A549 (cell line): ENCODE data around the gene RBMS3. TPM values are rescaled to one million over a fixed set of nuclear protein-coding genes. Genes with fewer than 3 reads are reported as not detected.

Experiments
- ATAC-seq, 2 experiments: fragments of 200-7000 bp in 1 of 2; fragments of >200 bp in 1 of 2; cut with Nextera tagmentation in 1 of 2; cut with Tn5 transposase in 1 of 2; 3 replicates each; pipeline versions ENCODE4 v1.8.0 to v1.9.1; 2018 to 2020; ENCODE audit warnings: mild to moderate bottlenecking in 1 of 2, moderate library complexity in 1 of 2
- CTCF ChIA-PET: fragments of 300-600 bp; sonication (Branson Sonifier 250); formaldehyde crosslinking; extraction: SDS; loops from one replicate; lab custom pipeline; 2021; ENCODE audit warnings: antibody characterized with exemption, inconsistent platforms; lab: Yijun Ruan, JAX
- POLR2A ChIA-PET: fragments of 350-600 bp; formaldehyde crosslinking; extraction: SDS; loops from one replicate; lab custom pipeline; 2021; ENCODE audit warnings: antibody characterized with exemption, inconsistent platforms; lab: Yijun Ruan, JAX
- DNase-seq, 2 experiments: peaks; one replicate each; pipeline versions ENCODE4 v3.0.0 to v3.0.0-alpha.2; 2011 to 2016; ENCODE audit warnings: low read depth in 1 of 2, low spot score in 1 of 2
- FAIRE-seq: peaks from 2 replicates; lab custom pipeline; 2011; peaks lifted over from hg19 to GRCh38; lab: Jason Lieb, UNC
- H3K27ac ChIP-seq, 2 experiments: fragments of >200 bp; sonication (Bioruptor Twin); formaldehyde crosslinking; 3 replicates each; pipeline ENCODE4 v1.5.1; 2016 to 2017
- H3K4me1 ChIP-seq: fragments of >200 bp; sonication (Bioruptor Twin); formaldehyde crosslinking; 3 replicates; pipeline ENCODE4 v1.6.1; 2016
- H3K4me2 ChIP-seq: fragments of >200 bp; sonication (Bioruptor Twin); formaldehyde crosslinking; 3 replicates; pipeline ENCODE4 v1.6.1; 2016
- H3K4me3 ChIP-seq: fragments of >200 bp; sonication (Bioruptor Twin); formaldehyde crosslinking; 3 replicates; pipeline ENCODE4 v1.5.1; 2016
- H3K9me3 ChIP-seq: fragments of >200 bp; sonication (Bioruptor Twin); formaldehyde crosslinking; 3 replicates; pipeline ENCODE4 v1.6.1; 2016
- BHLHE40 ChIP-seq: IDR thresholded peaks from 2 replicates; pipeline ENCODE4 v1.6.1; 2012; ENCODE audit warnings: low read depth, low read length, inconsistent platforms
- CEBPB ChIP-seq, 2 experiments: fragments of >200 bp in 1 of 2; sonication (Bioruptor Twin) in 1 of 2; formaldehyde crosslinking in 1 of 2; IDR thresholded peaks; 2 replicates each; pipeline ENCODE4 v1.6.1; 2012 to 2016
- CHD2 ChIP-seq: fragments of 150-350 bp; IDR thresholded peaks from 2 replicates; pipeline ENCODE4 v1.6.1; 2014; ENCODE audit warnings: low read length; ENCODE audit not compliant: partially characterized antibody
- EHMT2 ChIP-seq: fragments of 200-600 bp; sonication (generic); IDR thresholded peaks from 2 replicates; pipeline ENCODE4 v1.6.1; 2016; ENCODE audit warnings: antibody characterized with exemption, low read depth, mild to moderate bottlenecking, moderate library complexity
- EP300 ChIP-seq, 2 experiments: fragments of >200 bp; sonication (Bioruptor Twin); formaldehyde crosslinking; IDR thresholded peaks; 2 replicates in 1 of 2; 3 replicates in 1 of 2; pipeline ENCODE4 v1.6.1; 2016 to 2017
- ESRRA ChIP-seq: fragments of 150-350 bp; IDR thresholded peaks from 2 replicates; pipeline ENCODE4 v1.6.1; 2014; ENCODE audit warnings: mild to moderate bottlenecking, low read length, borderline replicate concordance
- FOXS1 ChIP-seq: fragments of 250-450 bp; sonication (Bioruptor Pico); IDR thresholded peaks from 2 replicates; pipeline ENCODE4 v1.5.0; 2020; ENCODE audit warnings: mild to moderate bottlenecking, moderate library complexity
- GATA3 ChIP-seq: IDR thresholded peaks from 2 replicates; pipeline ENCODE4 v1.6.1; 2012; ENCODE audit warnings: borderline replicate concordance
- HDAC2 ChIP-seq: fragments of 200-600 bp; sonication (generic); IDR thresholded peaks from 2 replicates; pipeline ENCODE4 v1.6.1; 2016
- HEYL ChIP-seq: fragments of 250-450 bp; sonication (Bioruptor Pico); IDR thresholded peaks from 2 replicates; pipeline ENCODE4 v1.8.0; 2021; ENCODE audit warnings: mild to moderate bottlenecking, moderate library complexity
- HOXA7 ChIP-seq: fragments of 250-450 bp; sonication (Bioruptor Pico); IDR thresholded peaks from 2 replicates; pipeline ENCODE4 v1.5.0; 2020; ENCODE audit warnings: mild to moderate bottlenecking, moderate library complexity
- KDM1A ChIP-seq: fragments of 200-600 bp; sonication (generic); IDR thresholded peaks from 2 replicates; pipeline ENCODE4 v1.6.1; 2016; ENCODE audit warnings: low read depth, mild to moderate bottlenecking
- KDM5A ChIP-seq: fragments of 200-600 bp; sonication (generic); IDR thresholded peaks from 2 replicates; pipeline ENCODE4 v1.6.1; 2016; ENCODE audit warnings: antibody characterized with exemption, mild to moderate bottlenecking
- MAFK ChIP-seq: fragments of 450-650 bp; IDR thresholded peaks from 2 replicates; pipeline ENCODE4 v1.6.1; 2014; ENCODE audit not compliant: partially characterized antibody
- MAZ ChIP-seq: fragments of 150-350 bp; IDR thresholded peaks from 2 replicates; pipeline ENCODE4 v1.6.1; 2014; ENCODE audit warnings: antibody characterized with exemption, low read depth, low read length, borderline replicate concordance
- NR3C1 ChIP-seq: fragments of >200 bp; sonication (Bioruptor Twin); formaldehyde crosslinking; IDR thresholded peaks from 3 replicates; pipeline ENCODE4 v1.6.1; 2017
- PHF8 ChIP-seq: fragments of 200-600 bp; sonication (generic); IDR thresholded peaks from 2 replicates; pipeline ENCODE4 v1.6.1; 2016; ENCODE audit warnings: low read depth, mild to moderate bottlenecking, antibody characterized with exemption, moderate library complexity, borderline replicate concordance
- POLR2A ChIP-seq: IDR thresholded peaks from 2 replicates; pipeline ENCODE4 v1.6.1; 2012; ENCODE audit warnings: mild to moderate bottlenecking, low read length
- RAD21 ChIP-seq, 2 experiments: fragments of >200 bp in 1 of 2; sonication (Bioruptor Twin) in 1 of 2; formaldehyde crosslinking in 1 of 2; IDR thresholded peaks in 1 of 2; conservative IDR thresholded peaks in 1 of 2; 2 replicates in 1 of 2; 3 replicates in 1 of 2; pipeline ENCODE4 v1.6.1; 2012 to 2018; ENCODE audit warnings: inconsistent platforms in 1 of 2
- RARB ChIP-seq: fragments of 250-450 bp; sonication (Bioruptor Pico); IDR thresholded peaks from 2 replicates; pipeline ENCODE4 v1.8.0; 2021; ENCODE audit warnings: mild to moderate bottlenecking, moderate library complexity
- RCOR1 ChIP-seq: fragments of 150-350 bp; IDR thresholded peaks from 2 replicates; pipeline ENCODE4 v1.6.1; 2014; ENCODE audit warnings: antibody characterized with exemption, low read length, low read depth
- RFX5 ChIP-seq: fragments of 450-650 bp; IDR thresholded peaks from 2 replicates; pipeline ENCODE4 v1.7.1; 2014; ENCODE audit warnings: antibody characterized with exemption, mild to moderate bottlenecking, moderate library complexity
- RNF2 ChIP-seq: fragments of 200-600 bp; sonication (generic); IDR thresholded peaks from 2 replicates; pipeline ENCODE4 v1.6.1; 2016; ENCODE audit warnings: low read depth, mild to moderate bottlenecking, antibody characterized with exemption, moderate library complexity, borderline replicate concordance
- SREBF2 ChIP-seq: fragments of 450-650 bp; IDR thresholded peaks from 2 replicates; pipeline ENCODE4 v1.6.1; 2014; ENCODE audit warnings: mild to moderate bottlenecking, moderate library complexity
- TFCP2L1 ChIP-seq: fragments of 250-450 bp; sonication (Bioruptor Pico); IDR thresholded peaks from 2 replicates; pipeline ENCODE4 v1.5.0; 2021; ENCODE audit warnings: mild to moderate bottlenecking
- ZC3H11A ChIP-seq: fragments of 450-650 bp; IDR thresholded peaks from 2 replicates; pipeline ENCODE4 v1.6.1; 2014; ENCODE audit warnings: antibody characterized with exemption, mild to moderate bottlenecking
- ZFP36 ChIP-seq: fragments of 450-650 bp; IDR thresholded peaks from 2 replicates; pipeline ENCODE4 v1.6.1; 2014; ENCODE audit warnings: borderline replicate concordance; ENCODE audit not compliant: partially characterized antibody
- ZNF302 ChIP-seq: fragments of 250-450 bp; sonication (Bioruptor Pico); IDR thresholded peaks from 2 replicates; pipeline ENCODE4 v1.9.0; 2021; ENCODE audit warnings: inconsistent platforms, mild to moderate bottlenecking, moderate library complexity
- whole genome bisulfite sequencing: methylation state at CpG from one replicate; pipeline ENCODE4 v1.1.6; 2017; ENCODE audit errors: missing lambda C conversion rate; 5-methylcytosine and 5-hydroxymethylcytosine counted together
- polyA plus RNA-seq, 4 experiments: library from polyadenylated mRNA; depleted of rRNA in 3 of 4; stranded (reverse); fragments of >200 nt; fragmentation: RNase III in 1 of 4; extraction: RNeasy Plus Mini Kit Qiagen cat#74134 plus additional on column Dnase treatment in 1 of 4; gene quantifications; 2 replicates in 3 of 4; 3 replicates in 1 of 4; pipeline ENCODE4 v1.2.3, GENCODE V29; 2011 to 2017
- TF ChIP-seq, protein P1 (sequence below): IDR thresholded peaks from 2 replicates; pipeline ENCODE4 v1.6.1; 2012
- TF ChIP-seq, protein P2 (sequence below): fragments of 250-450 bp; sonication (Bioruptor Pico); IDR thresholded peaks from 2 replicates; pipeline ENCODE4 v1.5.0; 2021; ENCODE audit warnings: mild to moderate bottlenecking, moderate library complexity, borderline replicate concordance
- TF ChIP-seq, protein P3 (sequence below): fragments of >200 bp; sonication (Bioruptor Twin); formaldehyde crosslinking; IDR thresholded peaks from 2 replicates; pipeline ENCODE4 v1.6.1; 2016
- TF ChIP-seq, protein P4 (sequence below): fragments of 250-450 bp; sonication (Bioruptor Pico); IDR thresholded peaks from 2 replicates; pipeline ENCODE4 v1.5.0; 2020; ENCODE audit warnings: low read depth, mild to moderate bottlenecking, moderate library complexity
- TF ChIP-seq, protein P5 (sequence below): fragments of >200 bp; sonication (Bioruptor Twin); formaldehyde crosslinking; IDR thresholded peaks from 3 replicates; pipeline ENCODE4 v1.6.1; 2016

RBMS3 gene
- polyA plus RNA-seq, 2 of the 4 experiments (the other 2 are of a cell fraction): 0.92 to 4.1 TPM

DNA sequence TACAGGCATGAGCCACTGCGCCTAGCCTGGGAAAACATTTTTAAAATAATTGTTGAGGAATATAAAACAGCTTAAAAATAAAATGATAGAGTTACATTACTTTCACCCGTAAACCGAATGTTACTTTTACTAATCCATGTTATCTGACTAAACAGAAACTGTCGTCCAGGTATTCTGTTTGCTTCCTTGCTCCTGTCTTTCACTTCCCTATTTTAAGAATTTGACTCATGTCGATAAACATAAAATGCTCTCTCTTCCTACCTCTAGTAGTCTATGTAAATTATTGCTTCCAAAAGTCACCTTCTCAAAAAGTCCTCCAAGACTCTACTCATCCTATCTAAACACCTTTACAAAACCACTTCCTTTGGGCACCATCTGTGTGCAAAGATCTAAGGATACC, 216.4 kb downstream of the RBMS3 start:
- FAIRE-seq: no peak
- TF ChIP-seq, protein P1, sequence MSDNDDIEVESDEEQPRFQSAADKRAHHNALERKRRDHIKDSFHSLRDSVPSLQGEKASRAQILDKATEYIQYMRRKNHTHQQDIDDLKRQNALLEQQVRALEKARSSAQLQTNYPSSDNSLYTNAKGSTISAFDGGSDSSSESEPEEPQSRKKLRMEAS: no peak
- TF ChIP-seq CHD2 (no peak), HDAC2 (no peak), FOXS1 (CRISPR knock-in tag) (no peak), GATA3 (no peak), CEBPB (IDR thresholded peaks at IDR 0.05) (no peak), EHMT2 (no peak), RCOR1 (no peak), KDM5A (no peak), ZC3H11A (no peak)
- TF ChIP-seq, all 56 proteins: peak for 0
- Histone ChIP-seq H3K9me3 (no peaks in the 10 kb centered on the region), H3K4me2 (no peak overlapping the region), H3K4me3 (no peak overlapping the region), H3K27ac (no peak overlapping the region), H3K4me1 (no peaks in the 10 kb centered on the region)
- DNase-seq (no peak), ATAC-seq (no peak)
- ChIA-PET CTCF (no interaction called here), POLR2A (no interaction called here)
- 93% methylated on average over 5 of the region's 5 CpGs for WGBS

DNA sequence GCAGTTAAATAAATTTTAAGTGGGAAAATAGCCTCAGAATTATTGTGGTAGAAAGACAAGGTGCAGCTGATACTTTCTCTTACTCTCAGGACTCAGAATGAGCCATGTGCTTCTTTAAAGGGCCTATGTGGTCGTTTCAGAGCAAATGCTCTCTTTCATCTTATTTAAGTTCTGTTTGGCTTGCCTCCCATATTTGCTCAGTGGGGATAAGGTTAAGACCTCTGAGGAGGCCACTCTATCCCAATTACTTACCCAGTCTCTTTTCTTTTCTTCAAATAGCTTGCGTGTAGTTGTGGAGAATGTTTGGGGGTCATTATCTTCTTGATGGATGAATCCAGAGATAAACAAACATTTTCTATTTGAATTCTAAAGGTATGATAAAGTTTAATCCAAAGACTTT, 221.9 kb downstream of the RBMS3 start:
- TF ChIP-seq, protein P2, sequence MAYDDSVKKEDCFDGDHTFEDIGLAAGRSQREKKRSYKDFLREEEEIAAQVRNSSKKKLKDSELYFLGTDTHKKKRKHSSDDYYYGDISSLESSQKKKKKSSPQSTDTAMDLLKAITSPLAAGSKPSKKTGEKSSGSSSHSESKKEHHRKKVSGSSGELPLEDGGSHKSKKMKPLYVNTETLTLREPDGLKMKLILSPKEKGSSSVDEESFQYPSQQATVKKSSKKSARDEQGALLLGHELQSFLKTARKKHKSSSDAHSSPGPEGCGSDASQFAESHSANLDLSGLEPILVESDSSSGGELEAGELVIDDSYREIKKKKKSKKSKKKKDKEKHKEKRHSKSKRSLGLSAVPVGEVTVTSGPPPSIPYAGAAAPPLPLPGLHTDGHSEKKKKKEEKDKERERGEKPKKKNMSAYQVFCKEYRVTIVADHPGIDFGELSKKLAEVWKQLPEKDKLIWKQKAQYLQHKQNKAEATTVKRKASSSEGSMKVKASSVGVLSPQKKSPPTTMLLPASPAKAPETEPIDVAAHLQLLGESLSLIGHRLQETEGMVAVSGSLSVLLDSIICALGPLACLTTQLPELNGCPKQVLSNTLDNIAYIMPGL (CRISPR knock-in tag): no peak
- TF ChIP-seq TFCP2L1 (CRISPR knock-in tag) (no peak), CEBPB (IDR thresholded peaks at IDR 0.05) (no peak), HOXA7 (no peak), RNF2 (no peak), EP300 (IDR thresholded peaks at IDR 0.05) (no peak), RAD21 (conservative IDR thresholded peaks at IDR 0.05 in 1 of 2, IDR thresholded peaks at IDR 0.05 in 1 of 2) (no peak), ESRRA (no peak), RARB (CRISPR knock-in tag) (no peak), CHD2 (no peak), ZFP36 (no peak), NR3C1 (no peak)
- TF ChIP-seq, protein P3, sequence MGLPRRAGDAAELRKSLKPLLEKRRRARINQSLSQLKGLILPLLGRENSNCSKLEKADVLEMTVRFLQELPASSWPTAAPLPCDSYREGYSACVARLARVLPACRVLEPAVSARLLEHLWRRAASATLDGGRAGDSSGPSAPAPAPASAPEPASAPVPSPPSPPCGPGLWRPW: no peak
- TF ChIP-seq, all 56 proteins: peak for 0
- no peak overlapping the region for H3K4me2 ChIP-seq
- ATAC-seq (no peak), FAIRE-seq (no peak), DNase-seq (no peak)
- no peaks in the 10 kb centered on the region for H3K4me1 ChIP-seq
- H3K9me3 ChIP-seq: no peaks in the 10 kb centered on the region
- ChIA-PET CTCF (no interaction called here), POLR2A (no interaction called here)
- H3K27ac ChIP-seq: no peak overlapping the region
- no peak overlapping the region for H3K4me3 ChIP-seq
- WGBS: 57% methylated on average over 2 of the region's 2 CpGs

DNA sequence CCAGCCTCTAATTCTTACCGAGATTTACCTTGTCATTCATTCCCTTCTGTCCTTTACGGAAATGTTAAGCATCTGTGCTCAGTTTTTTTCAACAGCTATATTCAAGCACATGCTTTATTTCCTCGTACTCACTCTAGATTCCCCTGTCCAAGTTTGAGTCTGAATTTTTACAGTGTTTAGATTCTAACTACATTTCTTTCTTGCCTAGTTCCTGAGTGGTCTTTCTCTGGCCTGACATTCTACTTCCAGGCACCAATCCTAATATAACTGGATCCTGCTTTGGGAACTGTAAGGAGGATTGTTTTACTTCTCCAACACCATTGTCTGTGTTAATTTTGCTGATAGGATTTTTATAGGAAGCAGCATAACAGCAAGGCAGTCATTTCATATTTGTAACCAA, 222.4 kb downstream of the RBMS3 start:
- DNase-seq (no peak), FAIRE-seq (no peak), ATAC-seq (no peak)
- no peak overlapping the region for H3K4me3 ChIP-seq
- H3K4me2 ChIP-seq: no peak overlapping the region
- no peaks in the 10 kb centered on the region for H3K4me1 ChIP-seq
- POLR2A ChIA-PET: no interaction called here
- WGBS: 84% methylated on average over 3 of the region's 3 CpGs
- TF ChIP-seq EHMT2: no peak
- TF ChIP-seq, protein P4, sequence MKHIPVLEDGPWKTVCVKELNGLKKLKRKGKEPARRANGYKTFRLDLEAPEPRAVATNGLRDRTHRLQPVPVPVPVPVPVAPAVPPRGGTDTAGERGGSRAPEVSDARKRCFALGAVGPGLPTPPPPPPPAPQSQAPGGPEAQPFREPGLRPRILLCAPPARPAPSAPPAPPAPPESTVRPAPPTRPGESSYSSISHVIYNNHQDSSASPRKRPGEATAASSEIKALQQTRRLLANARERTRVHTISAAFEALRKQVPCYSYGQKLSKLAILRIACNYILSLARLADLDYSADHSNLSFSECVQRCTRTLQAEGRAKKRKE (CRISPR knock-in tag): no peak
- TF ChIP-seq RFX5: no peak
- TF ChIP-seq, protein P1: no peak
- TF ChIP-seq HDAC2: no peak
- no peak for TF ChIP-seq BHLHE40
- TF ChIP-seq RAD21 (conservative IDR thresholded peaks at IDR 0.05 in 1 of 2, IDR thresholded peaks at IDR 0.05 in 1 of 2): no peak
- no peak for TF ChIP-seq HEYL (CRISPR knock-in tag)
- no peak for TF ChIP-seq EP300 (IDR thresholded peaks at IDR 0.05)
- TF ChIP-seq MAZ: no peak
- TF ChIP-seq MAFK: no peak
- TF ChIP-seq FOXS1 (CRISPR knock-in tag): no peak
- no peak for TF ChIP-seq ZNF302
- TF ChIP-seq, protein P5, sequence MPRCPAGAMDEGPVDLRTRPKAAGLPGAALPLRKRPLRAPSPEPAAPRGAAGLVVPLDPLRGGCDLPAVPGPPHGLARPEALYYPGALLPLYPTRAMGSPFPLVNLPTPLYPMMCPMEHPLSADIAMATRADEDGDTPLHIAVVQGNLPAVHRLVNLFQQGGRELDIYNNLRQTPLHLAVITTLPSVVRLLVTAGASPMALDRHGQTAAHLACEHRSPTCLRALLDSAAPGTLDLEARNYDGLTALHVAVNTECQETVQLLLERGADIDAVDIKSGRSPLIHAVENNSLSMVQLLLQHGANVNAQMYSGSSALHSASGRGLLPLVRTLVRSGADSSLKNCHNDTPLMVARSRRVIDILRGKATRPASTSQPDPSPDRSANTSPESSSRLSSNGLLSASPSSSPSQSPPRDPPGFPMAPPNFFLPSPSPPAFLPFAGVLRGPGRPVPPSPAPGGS: no peak
- TF ChIP-seq PHF8: no peak
- TF ChIP-seq POLR2A: no peak
- no peak for TF ChIP-seq RARB (CRISPR knock-in tag)
- TF ChIP-seq KDM1A: no peak
- TF ChIP-seq SREBF2: no peak
- no peak overlapping the region for H3K27ac ChIP-seq
- CTCF ChIA-PET: interaction anchor here (1.2 kb wide), 1 partner anchor 11 kb away, joined by 3 read pairs; no protein-coding TSS in a partner anchor
- no peaks in the 10 kb centered on the region for H3K9me3 ChIP-seq
